ENCODE measurements around the gene GADL1.

- TF ChIP-seq CTCF (IDR thresholded peaks at IDR 0.05) (no peak), POLR2A (IDR thresholded peaks at IDR 0.05) (no peak)
Observed at GRCh38 chr3:30919564-30919963, 25.1 kb upstream of the GADL1 start.
